Osteocyte (in vitro differentiated cells): ENCODE data around the gene GABRB1. TPM values are rescaled to one million over a fixed set of nuclear protein-coding genes. Genes with fewer than 3 reads are reported as not detected.

Source experiments
- DNase-seq: peaks from one replicate; pipeline ENCODE4 v3.0.0; 2021; ENCODE audit warnings: mixed read lengths; ENCODE audit not compliant: unreplicated experiment; ENCODE audit errors: extremely low spot score
- H3K27ac Mint-ChIP-seq: one replicate; pipeline ENCODE4 v1.8.0; 2021; ENCODE audit warnings: mild to moderate bottlenecking, mixed read lengths; ENCODE audit not compliant: unreplicated experiment
- H3K27me3 Mint-ChIP-seq: one replicate; pipeline ENCODE4 v1.8.0; 2021; ENCODE audit warnings: mixed read lengths; ENCODE audit not compliant: unreplicated experiment
- H3K36me3 Mint-ChIP-seq: one replicate; pipeline ENCODE4 v1.8.0; 2021; ENCODE audit warnings: mixed read lengths; ENCODE audit not compliant: unreplicated experiment
- H3K4me1 Mint-ChIP-seq: one replicate; pipeline ENCODE4 v1.8.0; 2021; ENCODE audit warnings: mixed read lengths; ENCODE audit not compliant: unreplicated experiment
- H3K4me3 Mint-ChIP-seq: one replicate; pipeline ENCODE4 v1.8.0; 2021; ENCODE audit warnings: mild to moderate bottlenecking, moderate library complexity, mixed read lengths; ENCODE audit not compliant: unreplicated experiment
- H3K9me3 Mint-ChIP-seq: one replicate; pipeline ENCODE4 v1.8.0; 2021; ENCODE audit warnings: mixed read lengths; ENCODE audit not compliant: unreplicated experiment
- total RNA-seq: library from RNA; stranded (reverse); gene quantifications from 2 replicates; pipeline ENCODE4 v1.2.1, GENCODE V29; 2021
- TF ChIP-seq, protein P1 (sequence below): fragments of 200-600 bp; sonication (generic); IDR thresholded peaks from 2 replicates; pipeline ENCODE4 v1.5.0; 2021; ENCODE audit warnings: antibody characterized with exemption, mild to moderate bottlenecking, moderate library complexity

GABRB1 gene
- total RNA-seq, 1 donor from 2014 or later: not detected

DNA sequence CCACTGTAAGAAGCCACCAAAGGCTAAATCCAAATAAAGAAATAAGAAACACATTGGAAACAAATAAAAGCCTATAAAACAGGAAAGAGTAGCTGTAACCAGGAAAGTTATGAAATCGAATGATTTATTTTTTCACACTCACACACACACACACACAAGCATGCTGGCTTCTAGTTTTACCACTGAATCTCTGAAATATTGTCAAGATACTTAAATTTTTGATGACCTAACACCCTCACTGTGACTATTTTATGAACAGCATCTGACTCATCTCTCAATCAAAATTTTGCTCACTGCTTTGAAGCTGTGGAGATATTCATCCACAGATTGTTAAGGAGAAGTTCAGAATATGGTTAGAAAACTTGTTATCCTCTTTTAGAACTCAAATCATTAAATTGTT is 13.9 kb upstream of the GABRB1 start:
- DNase-seq: no peak
- no peaks in the 10 kb centered on the region for H3K9me3 Mint-ChIP-seq

GRCh38 chr4:47031751-47032404 is 511 bp downstream of the GABRB1 start:
- H3K4me3 Mint-ChIP-seq: peak overlapping the region; percentile 70
- no peaks in the 10 kb centered on the region for H3K9me3 Mint-ChIP-seq
- peaks cover 21% of the 10 kb centered on the region for H3K4me1 Mint-ChIP-seq
- H3K36me3 Mint-ChIP-seq: no peaks in the 10 kb centered on the region
- no peak for DNase-seq
- H3K27me3 Mint-ChIP-seq: peaks cover 71% of the 10 kb centered on the region
- TF ChIP-seq, protein P1, sequence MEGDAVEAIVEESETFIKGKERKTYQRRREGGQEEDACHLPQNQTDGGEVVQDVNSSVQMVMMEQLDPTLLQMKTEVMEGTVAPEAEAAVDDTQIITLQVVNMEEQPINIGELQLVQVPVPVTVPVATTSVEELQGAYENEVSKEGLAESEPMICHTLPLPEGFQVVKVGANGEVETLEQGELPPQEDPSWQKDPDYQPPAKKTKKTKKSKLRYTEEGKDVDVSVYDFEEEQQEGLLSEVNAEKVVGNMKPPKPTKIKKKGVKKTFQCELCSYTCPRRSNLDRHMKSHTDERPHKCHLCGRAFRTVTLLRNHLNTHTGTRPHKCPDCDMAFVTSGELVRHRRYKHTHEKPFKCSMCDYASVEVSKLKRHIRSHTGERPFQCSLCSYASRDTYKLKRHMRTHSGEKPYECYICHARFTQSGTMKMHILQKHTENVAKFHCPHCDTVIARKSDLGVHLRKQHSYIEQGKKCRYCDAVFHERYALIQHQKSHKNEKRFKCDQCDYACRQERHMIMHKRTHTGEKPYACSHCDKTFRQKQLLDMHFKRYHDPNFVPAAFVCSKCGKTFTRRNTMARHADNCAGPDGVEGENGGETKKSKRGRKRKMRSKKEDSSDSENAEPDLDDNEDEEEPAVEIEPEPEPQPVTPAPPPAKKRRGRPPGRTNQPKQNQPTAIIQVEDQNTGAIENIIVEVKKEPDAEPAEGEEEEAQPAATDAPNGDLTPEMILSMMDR: no peak
- H3K27ac Mint-ChIP-seq: no peak overlapping the region

More for the DNA sequence above, 13.9 kb upstream of the GABRB1 start:
- H3K4me3 Mint-ChIP-seq: no peak overlapping the region
- H3K27ac Mint-ChIP-seq: peak overlapping the region; percentile 44
- H3K4me1 Mint-ChIP-seq: peaks cover 17% of the 10 kb centered on the region
- TF ChIP-seq, protein P1: no peak
- peaks cover 2% of the 10 kb centered on the region for H3K27me3 Mint-ChIP-seq
- H3K36me3 Mint-ChIP-seq: no peaks in the 10 kb centered on the region

DNA sequence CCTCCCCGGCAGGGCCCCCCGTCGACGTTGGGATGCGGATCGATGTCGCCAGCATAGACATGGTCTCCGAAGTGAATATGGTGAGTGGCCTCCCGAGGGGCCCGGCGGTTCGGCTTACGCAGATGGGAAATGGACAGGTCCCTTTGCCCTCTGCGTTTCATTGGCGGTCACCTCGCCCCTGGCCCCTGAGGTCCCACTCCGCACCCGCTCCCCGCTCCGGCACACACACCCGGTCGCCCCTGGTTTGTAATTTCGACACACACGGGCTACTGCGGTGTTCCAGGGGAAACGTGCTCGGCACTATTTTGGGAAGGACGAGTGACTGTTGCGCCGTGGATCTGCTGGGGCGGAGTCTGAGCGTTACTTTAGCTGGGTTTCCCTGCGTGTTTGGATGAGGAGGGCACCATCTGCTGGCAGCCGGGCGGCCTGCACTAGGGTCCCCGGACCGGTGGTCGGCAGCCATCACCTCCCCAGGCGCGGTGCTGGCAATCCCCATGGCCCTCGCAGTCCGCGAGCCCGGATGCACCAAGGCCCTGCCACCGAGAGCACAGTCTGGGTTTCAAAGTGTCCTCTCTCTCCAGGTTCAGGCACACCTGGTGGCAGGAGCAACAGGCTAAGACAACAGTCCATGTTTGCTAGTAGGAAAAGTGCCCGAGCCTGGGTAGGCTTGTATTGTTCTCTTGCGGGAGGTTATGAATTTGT is 1.2 kb downstream of the GABRB1 start:
- H3K4me1 Mint-ChIP-seq: peaks cover 21% of the 10 kb centered on the region
- H3K27ac Mint-ChIP-seq: no peak overlapping the region
- DNase-seq: peak; percentile 84
- TF ChIP-seq, protein P1: peak; percentile 88
- peak overlapping the region; percentile 70 for H3K4me3 Mint-ChIP-seq
- no peaks in the 10 kb centered on the region for H3K9me3 Mint-ChIP-seq
- H3K27me3 Mint-ChIP-seq: peaks cover 70% of the 10 kb centered on the region
- H3K36me3 Mint-ChIP-seq: no peaks in the 10 kb centered on the region

- TF ChIP-seq, protein P1: no peak
- Mint-ChIP-seq H3K9me3 (no peaks in the 10 kb centered on the region), H3K27me3 (peaks cover 63% of the 10 kb centered on the region), H3K36me3 (no peaks in the 10 kb centered on the region), H3K4me1 (no peaks in the 10 kb centered on the region), H3K27ac (no peak overlapping the region), H3K4me3 (no peak overlapping the region)
- DNase-seq: no peak
Observed at GRCh38 chr4:47038263-47038662, 6.9 kb downstream of the GABRB1 start.

- Mint-ChIP-seq H3K9me3 (no peaks in the 10 kb centered on the region), H3K27ac (no peak overlapping the region), H3K4me1 (no peaks in the 10 kb centered on the region), H3K4me3 (no peak overlapping the region), H3K36me3 (no peaks in the 10 kb centered on the region), H3K27me3 (peaks cover 66% of the 10 kb centered on the region)
- TF ChIP-seq, protein P1: no peak
- DNase-seq: no peak
Observed at GRCh38 chr4:47040828-47041227, 9.5 kb downstream of the GABRB1 start.
